Small intestine (tissue), 7 donors: ENCODE data around the gene CFD. TPM values are rescaled to one million over a fixed set of nuclear protein-coding genes. Genes with fewer than 3 reads are reported as not detected.
"Not testable (repeated sequence)": the region's sequence is repeated elsewhere in the genome, so short reads cannot be mapped to it uniquely, and the experiment has no call there.

Experiments
- DNase-seq, 2 donors: peaks; one replicate each; pipeline versions ENCODE4 v3.0.0 to v3.0.0-alpha.2; 2013
- FAIRE-seq: peaks from 2 replicates; lab custom pipeline; 2012; peaks lifted over from hg19 to GRCh38; lab: Jason Lieb, UNC
- H3K27ac ChIP-seq, 3 donors: one replicate each; pipeline ENCODE4 v1.5.1; 2013; ENCODE audit warnings: low read length in 2 of 3, mild to moderate bottlenecking in 2 of 3, control low read depth in 1 of 3, inconsistent platforms in 1 of 3, low read depth in 1 of 3, moderate library complexity in 1 of 3
- H3K27me3 ChIP-seq, 3 donors: one replicate each; pipeline ENCODE4 v1.6.1; 2013; ENCODE audit warnings: low read length in 3 of 3, inconsistent platforms in 1 of 3; ENCODE audit not compliant: control insufficient read depth in 3 of 3, insufficient read depth in 3 of 3
- H3K36me3 ChIP-seq, 3 donors: one replicate each; pipeline ENCODE4 v1.6.1; 2013; ENCODE audit warnings: low read length in 3 of 3, inconsistent platforms in 1 of 3, low read depth in 1 of 3, mild to moderate bottlenecking in 1 of 3, moderate library complexity in 1 of 3; ENCODE audit not compliant: control insufficient read depth in 3 of 3, insufficient read depth in 2 of 3
- H3K4me1 ChIP-seq, 3 donors: one replicate each; pipeline ENCODE4 v1.6.1; 2013; ENCODE audit warnings: low read length in 2 of 3, inconsistent platforms in 1 of 3, low read depth in 1 of 3, mild to moderate bottlenecking in 1 of 3, moderate library complexity in 1 of 3; ENCODE audit not compliant: control insufficient read depth in 3 of 3, insufficient read depth in 2 of 3
- H3K4me3 ChIP-seq, 3 donors: one replicate each; pipeline ENCODE4 v1.5.1; 2013; ENCODE audit warnings: low read length in 3 of 3, control low read depth in 1 of 3, inconsistent platforms in 1 of 3, low read depth in 1 of 3, mild to moderate bottlenecking in 1 of 3, moderate library complexity in 1 of 3
- H3K9me3 ChIP-seq, 2 donors: one replicate each; pipeline ENCODE4 v1.6.1; 2013; ENCODE audit warnings: low read depth in 1 of 2, low read length in 1 of 2; ENCODE audit not compliant: control insufficient read depth in 2 of 2, insufficient read depth in 1 of 2
- WGBS, 3 donors: extraction: QIAGEN DNeasy Blood & Tissue Kit; methylation state at CpG; one replicate each; pipeline ENCODE4 v1.1.7; 2013; 5-methylcytosine and 5-hydroxymethylcytosine counted together
- polyA plus RNA-seq, 4 donors: library from polyadenylated mRNA; stranded (reverse) in 3 of 4; unstranded in 1 of 4; fragments of 200-250 nt in 3 of 4; fragments of 120-200 nt in 1 of 4; gene quantifications; one replicate each; pipeline versions ENCODE4 v1.2.1 to v1.2.3, GENCODE V29; 2013
- donor health status: healthy with polysubstance abuse.
- donor health status: control.
- donor health status: control.
- donor health status: Bipolar disorder and iron deficiency.
- donor health status: healthy.

The CFD gene
- polyA plus RNA-seq, 4 donors: 3.8 to 601 (median 20.8) TPM

DNA sequence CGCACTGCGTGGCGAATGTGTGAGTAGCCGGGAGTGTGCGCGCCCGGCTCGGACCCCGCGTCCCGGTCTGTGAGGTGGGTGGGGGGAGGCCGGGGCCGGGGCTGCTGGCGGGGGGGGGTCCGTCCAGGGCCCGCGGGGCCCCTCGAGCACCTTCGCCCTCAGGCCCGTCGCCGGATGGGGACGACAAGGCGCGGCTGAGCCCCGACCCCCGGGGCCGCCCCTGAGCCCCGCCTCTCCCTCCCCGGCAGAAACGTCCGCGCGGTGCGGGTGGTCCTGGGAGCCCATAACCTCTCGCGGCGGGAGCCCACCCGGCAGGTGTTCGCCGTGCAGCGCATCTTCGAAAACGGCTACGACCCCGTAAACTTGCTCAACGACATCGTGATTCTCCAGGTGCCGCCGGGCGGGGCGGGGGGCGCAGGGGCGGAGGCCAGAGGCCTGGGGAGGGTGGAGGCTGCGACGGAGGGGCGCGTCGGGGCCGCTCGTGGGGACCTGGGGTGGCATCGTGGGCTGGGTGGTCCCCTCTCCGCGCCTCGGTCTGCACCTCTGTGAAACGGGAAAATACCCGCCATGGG lies 6.4 kb upstream of the CFD start:
- H3K27me3 ChIP-seq: peaks cover 1 to 44% (median 7%) of the 10 kb centered on the region in 3 donors
- H3K9me3 ChIP-seq: no peaks in the 10 kb centered on the region
- FAIRE-seq (no peak), DNase-seq (no peak)
- no peaks in the 10 kb centered on the region for H3K4me1 ChIP-seq
- H3K4me3 ChIP-seq: no peak overlapping the region
- no peak overlapping the region for H3K27ac ChIP-seq
- H3K36me3 ChIP-seq: no peaks in the 10 kb centered on the region
- WGBS, 3 donors: 32 to 56% (median 49%) methylated on average over 26 to 67 of the region's 67 CpGs

DNA sequence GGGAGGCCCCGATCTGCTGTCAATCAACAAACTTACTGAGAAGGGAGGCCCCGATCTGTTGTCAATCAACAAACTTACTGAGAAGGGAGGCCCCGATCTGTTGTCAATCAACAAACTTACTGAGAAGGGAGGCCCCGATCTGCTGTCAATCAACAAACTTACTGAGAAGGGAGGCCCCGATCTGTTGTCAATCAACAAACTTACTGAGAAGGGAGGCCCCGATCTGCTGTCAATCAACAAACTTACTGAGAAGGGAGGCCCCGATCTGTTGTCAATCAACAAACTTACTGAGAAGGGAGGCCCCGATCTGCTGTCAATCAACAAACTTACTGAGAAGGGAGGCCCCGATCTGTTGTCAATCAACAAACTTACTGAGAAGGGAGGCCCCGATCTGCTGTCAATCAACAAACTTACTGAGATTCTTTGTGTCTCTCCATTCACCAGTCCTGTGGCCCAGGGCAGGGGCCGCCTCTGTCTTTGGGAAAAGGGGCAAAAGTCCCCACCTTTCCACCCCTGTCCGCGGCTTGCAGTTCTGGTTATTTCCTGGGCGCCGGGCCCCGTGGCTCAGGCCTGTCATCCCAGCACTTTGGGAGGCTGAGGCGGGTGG lies 5.7 kb upstream of the CFD start:
- not testable (repeated sequence) for H3K27ac ChIP-seq, H3K9me3 ChIP-seq, H3K4me3 ChIP-seq, FAIRE-seq, H3K36me3 ChIP-seq, H3K4me1 ChIP-seq, DNase-seq
- peaks cover 1 to 38% (median 7%) of the 10 kb centered on the region in 3 donors for H3K27me3 ChIP-seq
- WGBS, 3 donors: 63 to 78% (median 69%) methylated on average over 10 to 12 of the region's 17 CpGs

DNA sequence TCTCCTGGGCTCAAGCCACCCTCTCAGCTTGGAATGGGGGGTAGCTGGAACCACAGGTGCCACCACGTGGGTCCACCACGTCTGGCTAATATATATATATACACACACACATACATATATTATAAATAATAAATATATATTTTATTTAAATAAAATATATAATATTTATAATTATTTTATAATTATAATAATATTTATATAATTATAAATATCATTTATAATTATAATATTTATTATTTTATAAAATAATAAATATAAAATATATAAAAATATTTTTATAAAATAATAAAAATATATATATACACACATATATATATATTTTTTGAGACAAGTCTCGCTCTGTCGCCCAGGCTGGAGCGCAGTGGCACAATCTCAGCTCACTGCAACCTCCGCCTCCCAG lies 4.9 kb upstream of the CFD start:
- Histone ChIP-seq H3K27me3 (peaks cover 1 to 42% (median 12%) of the 10 kb centered on the region in 3 donors), H3K36me3 (no peaks in the 10 kb centered on the region), H3K9me3 (peaks cover 0 to 3% of the 10 kb centered on the region in 2 donors), H3K27ac (no peak overlapping the region), H3K4me1 (peaks cover 0 to 5% (median 0%) of the 10 kb centered on the region in 3 donors), H3K4me3 (no peak overlapping the region)
- DNase-seq (no peak), FAIRE-seq (peak; percentile 86)
- whole genome bisulfite sequencing, 3 donors: 67 to 76% (median 70%) methylated on average over 6 of the region's 6 CpGs

DNA sequence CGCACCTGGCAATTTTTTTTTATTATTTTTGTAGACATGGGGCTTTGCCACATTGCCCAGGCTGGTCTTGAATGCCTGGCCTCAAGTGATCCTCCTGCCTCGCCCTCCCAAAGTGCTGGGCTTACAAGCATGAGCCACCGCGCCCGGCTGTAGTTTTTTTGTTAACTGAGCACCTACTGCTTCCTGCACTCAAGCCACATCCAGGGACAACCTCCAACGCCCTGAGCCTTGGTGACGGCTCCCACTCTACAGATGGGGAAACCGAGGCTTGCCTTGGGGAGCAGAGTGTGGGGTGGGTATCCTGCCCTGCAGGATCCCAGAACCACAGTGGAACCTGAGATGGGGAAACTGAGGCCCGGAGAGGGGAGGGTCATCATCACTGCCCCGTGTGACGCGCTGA lies 4.3 kb upstream of the CFD start:
- H3K27me3 ChIP-seq: peaks cover 3 to 43% (median 12%) of the 10 kb centered on the region in 3 donors
- no peak overlapping the region for H3K4me3 ChIP-seq
- peaks cover 0 to 8% (median 0%) of the 10 kb centered on the region in 3 donors for H3K4me1 ChIP-seq
- no peak for DNase-seq
- FAIRE-seq: no peak
- H3K9me3 ChIP-seq: peaks cover 0 to 3% of the 10 kb centered on the region in 2 donors
- H3K27ac ChIP-seq: no peak overlapping the region
- H3K36me3 ChIP-seq: no peaks in the 10 kb centered on the region
- WGBS, 3 donors: 81 to 89% (median 86%) methylated on average over 12 of the region's 12 CpGs

DNA sequence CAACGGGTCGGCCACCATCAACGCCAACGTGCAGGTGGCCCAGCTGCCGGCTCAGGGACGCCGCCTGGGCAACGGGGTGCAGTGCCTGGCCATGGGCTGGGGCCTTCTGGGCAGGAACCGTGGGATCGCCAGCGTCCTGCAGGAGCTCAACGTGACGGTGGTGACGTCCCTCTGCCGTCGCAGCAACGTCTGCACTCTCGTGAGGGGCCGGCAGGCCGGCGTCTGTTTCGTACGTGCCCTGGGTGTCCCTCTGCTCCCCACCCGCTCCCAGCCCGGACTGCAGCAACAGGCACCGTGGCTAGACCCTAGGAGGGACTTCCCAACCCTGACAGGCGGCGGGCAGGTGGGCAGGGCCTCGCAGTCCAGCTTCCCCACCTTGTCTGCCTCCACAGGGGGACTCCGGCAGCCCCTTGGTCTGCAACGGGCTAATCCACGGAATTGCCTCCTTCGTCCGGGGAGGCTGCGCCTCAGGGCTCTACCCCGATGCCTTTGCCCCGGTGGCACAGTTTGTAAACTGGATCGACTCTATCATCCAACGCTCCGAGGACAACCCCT lies 3.8 kb upstream of the CFD start:
- H3K36me3 ChIP-seq: no peaks in the 10 kb centered on the region
- no peak overlapping the region for H3K27ac ChIP-seq
- H3K4me3 ChIP-seq: no peak overlapping the region
- FAIRE-seq: no peak
- DNase-seq: no peak
- 73 to 79% (median 75%) methylated on average over 33 to 40 of the region's 40 CpGs for WGBS, 3 donors
- peaks cover 3 to 38% (median 12%) of the 10 kb centered on the region in 3 donors for H3K27me3 ChIP-seq
- peaks cover 0 to 8% (median 0%) of the 10 kb centered on the region in 3 donors for H3K4me1 ChIP-seq
- peaks cover 0 to 3% of the 10 kb centered on the region in 2 donors for H3K9me3 ChIP-seq

DNA sequence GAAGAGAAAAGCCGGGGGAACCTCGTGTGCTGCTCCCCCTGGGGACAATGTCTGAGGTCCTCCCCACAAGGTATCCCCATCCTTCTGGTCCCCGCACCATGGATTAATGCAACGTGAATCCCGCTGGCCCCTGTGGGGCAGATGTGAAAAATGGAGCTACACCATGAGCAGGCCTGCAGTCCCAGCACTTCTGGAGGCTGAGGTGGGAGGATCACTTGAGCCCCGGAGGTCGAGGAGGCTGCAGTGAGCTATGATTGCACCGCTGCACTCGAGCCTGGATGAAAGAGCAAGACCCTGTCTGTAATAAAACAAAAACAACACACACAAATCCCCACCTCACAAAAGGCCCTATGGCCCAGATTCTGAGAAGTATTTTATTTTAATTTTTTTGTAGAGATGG lies 1.2 kb upstream of the CFD start:
- Histone ChIP-seq H3K27me3 (peaks cover 4 to 19% (median 5%) of the 10 kb centered on the region in 3 donors), H3K9me3 (peaks cover 0 to 3% of the 10 kb centered on the region in 2 donors), H3K4me1 (peaks cover 0 to 8% (median 0%) of the 10 kb centered on the region in 3 donors), H3K36me3 (no peaks in the 10 kb centered on the region), H3K4me3 (no peak overlapping the region), H3K27ac (no peak overlapping the region)
- DNase-seq: no peak
- FAIRE-seq: no peak
- WGBS, 3 donors: 66 to 77% (median 74%) methylated on average over 9 of the region's 9 CpGs

DNA sequence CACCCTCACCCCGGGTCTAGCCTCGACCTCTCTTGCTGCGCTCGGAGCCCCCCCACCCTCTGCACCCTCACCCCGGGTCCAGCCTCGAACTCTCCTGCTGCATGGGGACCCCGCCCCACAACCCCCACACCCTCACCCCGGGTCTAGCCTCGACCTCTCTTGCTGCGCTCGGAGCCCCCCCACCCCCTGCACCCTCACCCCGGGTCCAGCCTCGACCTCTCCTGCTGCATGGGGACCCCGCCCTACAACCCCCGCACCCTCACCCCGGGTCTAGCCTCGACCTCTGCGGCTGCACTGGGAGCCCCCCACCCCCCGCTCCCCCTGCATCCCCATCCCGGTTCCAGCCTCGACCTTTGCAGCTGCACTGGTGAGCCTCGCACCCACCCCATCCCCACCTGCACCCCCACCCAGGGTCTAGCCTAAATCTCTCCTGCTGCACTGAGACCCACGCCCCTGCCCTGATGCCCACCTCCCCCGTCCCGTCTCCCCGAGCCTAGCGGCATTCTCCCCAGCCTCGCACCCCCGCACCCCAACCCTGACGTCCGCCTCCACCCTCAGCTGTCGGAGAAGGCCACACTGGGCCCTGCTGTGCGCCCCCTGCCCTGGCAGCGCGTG lies 1.8 kb downstream of the CFD start:
- peaks cover 0 to 14% (median 0%) of the 10 kb centered on the region in 3 donors for H3K36me3 ChIP-seq
- no peak overlapping the region for H3K27ac ChIP-seq
- no peak for DNase-seq
- peaks cover 0 to 3% of the 10 kb centered on the region in 2 donors for H3K9me3 ChIP-seq
- H3K4me3 ChIP-seq: no peak overlapping the region
- peaks cover 0 to 8% (median 0%) of the 10 kb centered on the region in 3 donors for H3K4me1 ChIP-seq
- WGBS, 3 donors: 38 to 58% (median 49%) methylated on average over 23 to 35 of the region's 35 CpGs
- no peak for FAIRE-seq
- peaks cover 4 to 16% (median 4%) of the 10 kb centered on the region in 3 donors for H3K27me3 ChIP-seq
